ENCODE results near the gene ATXN10.

DNA sequence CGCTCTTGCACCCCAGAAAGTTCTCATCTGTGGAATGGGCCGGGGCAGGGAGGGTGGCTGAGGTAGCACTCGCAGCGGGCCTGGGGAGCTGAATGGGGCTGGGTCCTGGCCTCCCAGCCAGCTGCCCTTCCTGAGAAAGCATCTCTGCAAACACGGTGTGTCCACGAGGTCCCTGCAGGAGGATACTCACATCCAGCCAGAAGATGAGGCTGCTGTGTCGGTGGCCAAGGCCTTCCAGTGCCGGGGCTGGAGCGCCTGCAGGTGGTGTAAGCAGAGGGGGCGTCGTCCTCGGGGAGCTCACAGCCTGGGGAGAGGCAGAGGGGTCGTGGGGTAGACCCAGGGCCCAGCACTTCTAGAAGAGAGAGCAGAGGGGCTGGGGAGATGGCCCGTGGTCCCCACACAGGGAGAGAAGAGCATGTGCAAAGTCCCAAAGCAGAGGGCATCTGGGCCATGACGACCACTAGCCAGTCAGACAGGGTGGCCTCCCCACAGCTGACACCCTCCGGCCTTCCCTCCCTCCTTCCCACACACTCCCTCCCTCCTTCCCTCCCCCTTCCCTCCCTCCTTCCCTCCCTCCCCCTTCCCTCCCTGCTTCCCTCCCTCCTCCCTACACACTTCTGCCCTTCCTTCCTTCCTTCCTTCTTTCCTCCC, 207.4 kb downstream of the ATXN10 start:
- no peak for TF ChIP-seq POLR2AphosphoS5 (IDR thresholded peaks at IDR 0.05; ENCODE audit: low read depth, low read length)
- no peak for TF ChIP-seq SIN3A (IDR thresholded peaks at IDR 0.05; ENCODE audit: borderline replicate concordance, insufficient read depth, low read length)

Measured in PFSK-1 (cell line).